IMR-90 (cell line): ENCODE measurements around the gene ATP1A4. TPM values are rescaled to one million over a fixed set of nuclear protein-coding genes. Genes with fewer than 3 reads are reported as not detected.

ENCODE experiments used
- ATAC-seq: fragments of 200-7000 bp; cut with Tn5 transposase; 2 replicates; pipeline ENCODE4 v1.9.1; 2020; ENCODE audit warnings: low read depth, mild to moderate bottlenecking, moderate library complexity
- BruUV-seq: library from RNA; stranded (reverse); fragments of 400-500 nt; replicated peaks from 2 replicates; lab custom pipeline; 2021; lab: Mats Ljungman, UMichigan
- CTCF ChIA-PET: fragments of 300-600 bp; formaldehyde crosslinking; extraction: SDS; loops from one replicate; lab custom pipeline; 2021; ENCODE audit warnings: antibody characterized with exemption; lab: Yijun Ruan, JAX
- POLR2A ChIA-PET: fragments of 300-600 bp; sonication (Branson Sonifier 250); formaldehyde crosslinking; loops from one replicate; lab custom pipeline; 2022; ENCODE audit warnings: antibody characterized with exemption; ENCODE audit not compliant: unreplicated experiment; lab: Charles Lee
- DNase-seq: peaks from one replicate; pipeline ENCODE4 v3.0.0; 2013
- H2AFZ ChIP-seq: replicated peaks from 2 replicates; pipeline ENCODE3; 2013; ENCODE audit warnings: low read length, mild to moderate bottlenecking; ENCODE audit not compliant: poor library complexity
- H2AK5ac ChIP-seq: 2 replicates; pipeline ENCODE4 v1.6.1; 2013; ENCODE audit warnings: low read depth, low read length, inconsistent platforms
- H2AK9ac ChIP-seq: replicated peaks from 2 replicates; pipeline ENCODE3; 2013; ENCODE audit warnings: mild to moderate bottlenecking, low read depth, low read length, moderate library complexity; ENCODE audit not compliant: poor library complexity
- H2BK120ac ChIP-seq: 2 replicates; pipeline ENCODE4 v1.6.1; 2013; ENCODE audit warnings: low read depth, low read length, inconsistent platforms
- H2BK15ac ChIP-seq: 3 replicates; pipeline ENCODE4 v1.6.1; 2013; ENCODE audit warnings: low read depth, low read length, inconsistent platforms
- H2BK20ac ChIP-seq: 2 replicates; pipeline ENCODE4 v1.6.1; 2013; ENCODE audit warnings: low read depth, mild to moderate bottlenecking, inconsistent platforms, low read length, moderate library complexity
- H2BK5ac ChIP-seq: 2 replicates; pipeline ENCODE4 v1.6.1; 2013; ENCODE audit warnings: mild to moderate bottlenecking, low read depth, low read length, inconsistent platforms; ENCODE audit not compliant: poor library complexity, severe bottlenecking
- H3K14ac ChIP-seq: replicated peaks from 2 replicates; pipeline ENCODE4 v1.6.1; 2013; ENCODE audit warnings: low read depth, low read length, inconsistent platforms
- H3K18ac ChIP-seq: 2 replicates; pipeline ENCODE4 v1.6.1; 2013; ENCODE audit warnings: low read depth, low read length, control low read depth
- H3K23ac ChIP-seq: 2 replicates; pipeline ENCODE4 v1.6.1; 2013; ENCODE audit warnings: low read depth, low read length, inconsistent platforms
- H3K27ac ChIP-seq: 2 replicates; pipeline ENCODE4 v1.5.1; 2013; ENCODE audit warnings: mild to moderate bottlenecking, control low read depth, low read length; ENCODE audit not compliant: insufficient read depth
- H3K27me3 ChIP-seq: 2 replicates; pipeline ENCODE4 v1.6.1; 2013; ENCODE audit warnings: low read length; ENCODE audit not compliant: control insufficient read depth, insufficient read depth
- H3K36me3 ChIP-seq: 2 replicates; pipeline ENCODE4 v1.6.1; 2013; ENCODE audit warnings: low read length, mixed read lengths; ENCODE audit not compliant: control insufficient read depth, insufficient read depth
- H3K4ac ChIP-seq: 2 replicates; pipeline ENCODE4 v1.6.1; 2013; ENCODE audit warnings: low read depth, low read length, inconsistent platforms
- H3K4me1 ChIP-seq: 2 replicates; pipeline ENCODE4 v1.6.1; 2013; ENCODE audit warnings: low read length, mixed read lengths; ENCODE audit not compliant: control insufficient read depth, insufficient read depth
- H3K4me2 ChIP-seq: 2 replicates; pipeline ENCODE4 v1.6.1; 2013; ENCODE audit warnings: low read depth, mild to moderate bottlenecking, control low read depth, low read length, moderate library complexity
- H3K4me3 ChIP-seq: 2 replicates; pipeline ENCODE4 v1.5.1; 2013; ENCODE audit warnings: low read depth, mild to moderate bottlenecking, control low read depth, low read length, moderate library complexity; ENCODE audit not compliant: insufficient read depth
- H3K56ac ChIP-seq: 2 replicates; pipeline ENCODE4 v1.6.1; 2013; ENCODE audit warnings: low read length, inconsistent platforms; ENCODE audit not compliant: insufficient read depth; ENCODE audit errors: extremely low read depth
- H3K79me1 ChIP-seq, 2 experiments: 2 replicates each; pipeline ENCODE4 v1.6.1; 2013; ENCODE audit warnings: low read length in 2 of 2, inconsistent platforms in 1 of 2, low read depth in 1 of 2
- H3K9ac ChIP-seq: 2 replicates; pipeline ENCODE4 v1.6.1; 2013; ENCODE audit warnings: low read depth, low read length, control low read depth
- H3K9me1 ChIP-seq: 2 replicates; pipeline ENCODE4 v1.6.1; 2013; ENCODE audit warnings: low read length, inconsistent platforms; ENCODE audit not compliant: insufficient read depth
- H3K9me3 ChIP-seq: 2 replicates; pipeline ENCODE4 v1.6.1; 2013; ENCODE audit warnings: low read length; ENCODE audit not compliant: control insufficient read depth, insufficient read depth
- H4K20me1 ChIP-seq: 2 replicates; pipeline ENCODE4 v1.6.1; 2013; ENCODE audit warnings: low read length, inconsistent platforms; ENCODE audit not compliant: insufficient read depth
- H4K5ac ChIP-seq: 2 replicates; pipeline ENCODE4 v1.6.1; 2013; ENCODE audit warnings: mild to moderate bottlenecking, low read depth, low read length, control low read depth
- H4K8ac ChIP-seq, 2 experiments: 2 replicates each; pipeline ENCODE4 v1.6.1; 2013; ENCODE audit warnings: low read depth in 2 of 2, low read length in 2 of 2, control low read depth in 1 of 2, inconsistent platforms in 1 of 2
- H4K91ac ChIP-seq: 2 replicates; pipeline ENCODE4 v1.6.1; 2013; ENCODE audit warnings: low read depth, low read length, inconsistent platforms; ENCODE audit not compliant: insufficient read depth
- BHLHE40 ChIP-seq: fragments of 150-350 bp; IDR thresholded peaks from 2 replicates; pipeline ENCODE4 v1.6.1; 2016; ENCODE audit warnings: mild to moderate bottlenecking, low read depth, low read length
- CEBPB ChIP-seq: IDR thresholded peaks from 2 replicates; pipeline ENCODE4 v1.6.1; 2012; ENCODE audit warnings: low read depth, low read length, improper control_type of control experiment
- CHD1 ChIP-seq: IDR thresholded peaks from 2 replicates; pipeline ENCODE4 v1.6.1; 2012; ENCODE audit warnings: low read depth, low read length, improper control_type of control experiment
- FOS ChIP-seq: fragments of 150-350 bp; IDR thresholded peaks from 2 replicates; pipeline ENCODE4 v1.6.1; 2016; ENCODE audit warnings: low read depth, low read length
- MAFK ChIP-seq: IDR thresholded peaks from 2 replicates; pipeline ENCODE4 v1.6.1; 2012; ENCODE audit warnings: low read depth, low read length, improper control_type of control experiment
- MAZ ChIP-seq: IDR thresholded peaks from 2 replicates; pipeline ENCODE4 v1.6.1; 2012; ENCODE audit warnings: low read depth, mild to moderate bottlenecking, low read length, improper control_type of control experiment, moderate library complexity, borderline replicate concordance
- MXI1 ChIP-seq: IDR thresholded peaks from 2 replicates; pipeline ENCODE4 v1.6.1; 2012; ENCODE audit warnings: low read depth, mild to moderate bottlenecking, low read length, moderate library complexity, borderline replicate concordance
- NFE2L2 ChIP-seq: fragments of 150-350 bp; IDR thresholded peaks from 2 replicates; pipeline ENCODE4 v1.6.1; 2016; ENCODE audit warnings: low read depth, mild to moderate bottlenecking, low read length
- POLR2A ChIP-seq: IDR thresholded peaks from 2 replicates; pipeline ENCODE4 v1.6.1; 2012; ENCODE audit warnings: mild to moderate bottlenecking, low read depth, low read length
- RAD21 ChIP-seq: IDR thresholded peaks from 2 replicates; pipeline ENCODE4 v1.6.1; 2012; ENCODE audit warnings: low read length, improper control_type of control experiment
- RCOR1 ChIP-seq: IDR thresholded peaks from 2 replicates; pipeline ENCODE4 v1.6.1; 2012; ENCODE audit warnings: mild to moderate bottlenecking, low read length, improper control_type of control experiment; ENCODE audit not compliant: insufficient replicate concordance
- SMC3 ChIP-seq: fragments of 150-350 bp; IDR thresholded peaks from 2 replicates; pipeline ENCODE4 v1.6.1; 2016; ENCODE audit warnings: low read depth, mild to moderate bottlenecking, antibody characterized with exemption, low read length, moderate library complexity
- WGBS, 2 experiments: methylation state at CpG; one replicate each; pipeline versions ENCODE4 v1.1.5 to v1.1.7; 2013; ENCODE audit warnings: missing lambda C conversion rate in 2 of 2; ENCODE audit not compliant: insufficient read length in 1 of 2; ENCODE audit errors: extremely low coverage in 2 of 2; 5-methylcytosine and 5-hydroxymethylcytosine counted together
- dilution Hi-C: fragments of 300-500 bp; cut with HindIII; formaldehyde crosslinking; loops from one replicate; pipeline ENCODE4 v1.14.3; 2018; ENCODE audit warnings: low sequenced_read_pairs; ENCODE audit not compliant: unreplicated experiment
- in situ Hi-C: fragments of 300-500 bp; cut with MboI; formaldehyde crosslinking; loops from 3 replicates; pipeline ENCODE4 v1.14.3; 2019; ENCODE audit warnings: low sequenced_read_pairs, inconsistent platforms, mixed read lengths
- intact Hi-C: fragments of 100-400 bp; cut with micrococcal nuclease; formaldehyde crosslinking; loops from 2 replicates; pipeline ENCODE4 v1.10.0; 2022
- polyA plus RNA-seq, 3 experiments: library from polyadenylated mRNA; depleted of rRNA; stranded (reverse); fragments of >200 nt; gene quantifications; 2 replicates each; pipeline ENCODE4 v1.2.3, GENCODE V29; 2012; ENCODE audit warnings: low replicate concordance in 1 of 3
- total RNA-seq: library from RNA; depleted of rRNA; stranded (reverse); fragments of >200 nt; gene quantifications from 2 replicates; pipeline ENCODE4 v1.2.3, GENCODE V29; 2012
- TF ChIP-seq, protein P1 (sequence below): conservative IDR thresholded peaks from 2 replicates; pipeline ENCODE4 v1.5.1; 2012; ENCODE audit warnings: mild to moderate bottlenecking, low read depth, low read length, improper control_type of control experiment
- TF ChIP-seq, protein P2 (sequence below): fragments of 150-350 bp; IDR thresholded peaks from 2 replicates; pipeline ENCODE4 v1.6.1; 2017; ENCODE audit warnings: mild to moderate bottlenecking, antibody characterized with exemption, low read length, low read depth

ATP1A4 gene
- total and polyA plus RNA-seq, 2 of the 4 experiments (the other 2 are of a cell fraction), result not detected

DNA sequence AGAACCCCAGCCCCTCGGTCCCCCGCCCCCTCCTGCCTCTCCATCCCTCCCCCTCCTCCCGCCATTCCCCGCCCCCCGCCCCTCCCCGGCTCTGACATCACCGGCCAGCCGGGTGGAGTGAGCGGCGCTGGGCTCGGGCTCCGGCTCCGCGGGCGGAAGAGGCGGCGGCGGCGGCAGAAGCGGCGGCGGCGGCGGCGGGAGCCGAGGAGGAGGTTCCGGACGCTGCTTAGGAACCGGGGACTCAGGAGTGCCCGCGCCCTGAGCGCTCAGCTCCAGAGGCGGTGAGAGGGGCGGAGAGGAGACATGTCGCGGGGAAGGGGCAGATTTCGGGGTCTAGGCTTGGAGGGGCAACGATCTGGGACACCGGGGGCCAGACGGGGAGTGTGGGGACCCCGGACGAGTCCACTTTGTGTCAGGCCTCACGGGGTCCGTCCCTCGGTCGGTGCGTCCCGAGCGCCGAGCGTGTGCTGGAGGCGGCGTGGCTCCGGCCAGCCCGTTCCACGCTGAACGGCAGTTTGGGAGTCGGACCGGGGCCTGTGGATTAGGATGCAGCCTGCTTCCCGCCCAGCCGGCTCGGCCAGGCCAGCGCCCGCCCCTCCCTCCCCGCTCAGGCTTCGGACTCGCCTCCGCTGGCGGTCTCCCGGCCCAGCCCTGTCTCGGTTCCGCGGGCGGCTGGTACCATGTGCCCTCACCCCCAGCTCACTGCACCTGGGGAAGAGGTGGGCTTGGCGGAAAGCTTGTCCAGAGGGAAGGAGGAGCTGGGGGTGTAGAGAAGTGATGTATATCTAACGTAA lies 54.0 kb downstream of the ATP1A4 start, which contains the start of gene PEA15 (continued):
- no peak for TF ChIP-seq RAD21

- H3K56ac ChIP-seq, result peak overlapping the region; percentile 98
- H3K4ac ChIP-seq, result peak overlapping the region; percentile 95
- H3K27ac ChIP-seq, result peak overlapping the region; percentile 82
- peak overlapping the region; percentile 99 for H2AK9ac ChIP-seq
- peak; percentile 45 for ATAC-seq
- H2BK120ac ChIP-seq, result peak overlapping the region; percentile 80
- H4K8ac ChIP-seq, result peak overlapping the region; percentile 20 to 93
- WGBS, 2 experiments, result no CpG with 5 or more reads among the region's 9 CpGs
- peak overlapping the region; percentile 98 for H3K4me3 ChIP-seq
- H2BK20ac ChIP-seq, result peak overlapping the region; percentile 53; the same call in 1 of the 2 replicates
- H3K36me3 ChIP-seq, result peaks cover 32% of the 10 kb centered on the region
- in situ Hi-C loops, result no loop called here
- peak overlapping the region; percentile 42; the same call in 2 of the 3 replicates for H2BK15ac ChIP-seq
- H2AFZ ChIP-seq, result peak overlapping the region; percentile 87
- H3K9me1 ChIP-seq, result peaks cover 50% of the 10 kb centered on the region
- peak overlapping the region; percentile 96 for H2AK5ac ChIP-seq
- ChIA-PET POLR2A (interaction anchor here (1.0 kb wide), 1 partner anchor 14 kb away, joined by 5 read pairs; no protein-coding TSS in a partner anchor), CTCF (interaction anchor here (1.1 to 3.0 kb wide), 3 partner anchors 13 to 46 kb away, joined by 4 to 10 read pairs (median 5); no protein-coding TSS in a partner anchor)
- peak overlapping the region; percentile 89 for H4K91ac ChIP-seq
- no TSS peak for BruUV-seq
- intact Hi-C loops, result no loop called here
- dilution Hi-C loops, result no loop called here
- H3K79me1 ChIP-seq, result peaks cover 20 to 64% of the 10 kb centered on the region in 2 experiments
- H3K4me2 ChIP-seq, result peak overlapping the region; percentile 81
- H4K5ac ChIP-seq, result peak overlapping the region; percentile 8
- peak overlapping the region; percentile 47 for H3K18ac ChIP-seq
- peak overlapping the region; percentile 91 for H3K23ac ChIP-seq
- peak overlapping the region; percentile 94 for H2BK5ac ChIP-seq
- H3K9me3 ChIP-seq, result no peaks in the 10 kb centered on the region
- peaks cover 51% of the 10 kb centered on the region for H4K20me1 ChIP-seq
- peak; percentile 64 for DNase-seq
- no peaks in the 10 kb centered on the region; the same call in 1 of the 2 replicates for H3K27me3 ChIP-seq
- H3K9ac ChIP-seq, result peak overlapping the region; percentile 100
- H3K4me1 ChIP-seq, result peaks cover 44% of the 10 kb centered on the region
- peak overlapping the region; percentile 96 for H3K14ac ChIP-seq
- TF ChIP-seq, protein P1, sequence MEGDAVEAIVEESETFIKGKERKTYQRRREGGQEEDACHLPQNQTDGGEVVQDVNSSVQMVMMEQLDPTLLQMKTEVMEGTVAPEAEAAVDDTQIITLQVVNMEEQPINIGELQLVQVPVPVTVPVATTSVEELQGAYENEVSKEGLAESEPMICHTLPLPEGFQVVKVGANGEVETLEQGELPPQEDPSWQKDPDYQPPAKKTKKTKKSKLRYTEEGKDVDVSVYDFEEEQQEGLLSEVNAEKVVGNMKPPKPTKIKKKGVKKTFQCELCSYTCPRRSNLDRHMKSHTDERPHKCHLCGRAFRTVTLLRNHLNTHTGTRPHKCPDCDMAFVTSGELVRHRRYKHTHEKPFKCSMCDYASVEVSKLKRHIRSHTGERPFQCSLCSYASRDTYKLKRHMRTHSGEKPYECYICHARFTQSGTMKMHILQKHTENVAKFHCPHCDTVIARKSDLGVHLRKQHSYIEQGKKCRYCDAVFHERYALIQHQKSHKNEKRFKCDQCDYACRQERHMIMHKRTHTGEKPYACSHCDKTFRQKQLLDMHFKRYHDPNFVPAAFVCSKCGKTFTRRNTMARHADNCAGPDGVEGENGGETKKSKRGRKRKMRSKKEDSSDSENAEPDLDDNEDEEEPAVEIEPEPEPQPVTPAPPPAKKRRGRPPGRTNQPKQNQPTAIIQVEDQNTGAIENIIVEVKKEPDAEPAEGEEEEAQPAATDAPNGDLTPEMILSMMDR, result no peak
- TF ChIP-seq RCOR1 (no peak), MXI1 (peak; percentile 73; the same call in 1 of the 2 replicates), POLR2A (peak; percentile 73; the same call in 1 of the 2 replicates), SMC3 (no peak), NFE2L2 (no peak), CHD1 (peak; percentile 93), MAZ (no peak), RAD21 (no peak), CEBPB (no peak), MAFK (peak; percentile 22; the same call in 1 of the 2 replicates), FOS (no peak), BHLHE40 (no peak)
- TF ChIP-seq, protein P2, sequence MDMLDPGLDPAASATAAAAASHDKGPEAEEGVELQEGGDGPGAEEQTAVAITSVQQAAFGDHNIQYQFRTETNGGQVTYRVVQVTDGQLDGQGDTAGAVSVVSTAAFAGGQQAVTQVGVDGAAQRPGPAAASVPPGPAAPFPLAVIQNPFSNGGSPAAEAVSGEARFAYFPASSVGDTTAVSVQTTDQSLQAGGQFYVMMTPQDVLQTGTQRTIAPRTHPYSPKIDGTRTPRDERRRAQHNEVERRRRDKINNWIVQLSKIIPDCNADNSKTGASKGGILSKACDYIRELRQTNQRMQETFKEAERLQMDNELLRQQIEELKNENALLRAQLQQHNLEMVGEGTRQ, result peak; percentile 52
Measured at GRCh38 chr1:160206036-160206389, 54.6 kb downstream of the ATP1A4 start.
